OCI-LY1 (cell line): ENCODE data around the gene WSCD2.

Source experiments
- H2AFZ ChIP-seq: fragments of 200-600 bp; sonication (generic), shearing (Covaris generic); 2 replicates; pipeline ENCODE4 v1.6.0; 2014; ENCODE audit warnings: antibody characterized with exemption, mild to moderate bottlenecking, low read length
- H3F3A ChIP-seq: fragments of 200-600 bp; sonication (generic), shearing (Covaris generic); 2 replicates; pipeline ENCODE4 v1.6.0; 2014; ENCODE audit warnings: mild to moderate bottlenecking, antibody characterized with exemption, low read length, moderate library complexity; ENCODE audit not compliant: insufficient read depth
- H3K27ac ChIP-seq: fragments of 200-600 bp; sonication (generic); 2 replicates; pipeline ENCODE4 v1.5.1; 2014; ENCODE audit warnings: low read length, mixed run types, mild to moderate bottlenecking, low read depth; ENCODE audit not compliant: poor library complexity, severe bottlenecking
- H3K27me3 ChIP-seq: fragments of 200-600 bp; sonication (generic); 2 replicates; pipeline ENCODE4 v1.6.0; 2014; ENCODE audit warnings: antibody characterized with exemption, mild to moderate bottlenecking, low read length, moderate library complexity; ENCODE audit not compliant: insufficient read depth
- H3K36me3 ChIP-seq: fragments of 200-600 bp; sonication (generic); 2 replicates; pipeline ENCODE4 v1.6.1; 2014; ENCODE audit warnings: mild to moderate bottlenecking, antibody characterized with exemption, low read length, moderate library complexity, mixed read lengths; ENCODE audit not compliant: insufficient read depth
- H3K4me1 ChIP-seq: fragments of 200-600 bp; sonication (generic); 2 replicates; pipeline ENCODE4 v1.5.1; 2014; ENCODE audit warnings: mild to moderate bottlenecking, low read length, moderate library complexity; ENCODE audit not compliant: insufficient read depth, severe bottlenecking
- H3K4me2 ChIP-seq: fragments of 200-600 bp; sonication (generic), shearing (Covaris generic); 2 replicates; pipeline ENCODE4 v1.6.1; 2014; ENCODE audit warnings: low read length
- H3K4me3 ChIP-seq: fragments of 200-600 bp; sonication (generic); 2 replicates; pipeline ENCODE4 v1.5.1; 2014; ENCODE audit warnings: low read length, low read depth, mild to moderate bottlenecking, mixed read lengths; ENCODE audit not compliant: poor library complexity, severe bottlenecking
- H3K79me2 ChIP-seq: fragments of 200-600 bp; shearing (Covaris generic); 2 replicates; pipeline ENCODE4 v1.6.1; 2016; ENCODE audit warnings: mixed run types, low read length, mixed read lengths; ENCODE audit not compliant: insufficient read depth
- H3K9ac ChIP-seq: fragments of 200-600 bp; sonication (generic), shearing (Covaris generic); 2 replicates; pipeline ENCODE4 v1.6.1; 2014; ENCODE audit warnings: mild to moderate bottlenecking, low read length, mixed read lengths
- H3K9me2 ChIP-seq: fragments of 200-600 bp; sonication (generic), shearing (Covaris generic); 2 replicates; pipeline ENCODE4 v1.6.1; 2014; ENCODE audit warnings: low read depth, mild to moderate bottlenecking, low read length, mixed read lengths
- H3K9me3 ChIP-seq: fragments of 200-600 bp; shearing (Covaris generic); 2 replicates; pipeline ENCODE4 v1.6.1; 2014; ENCODE audit warnings: low read length, mixed read lengths
- H4K20me1 ChIP-seq: fragments of 200-600 bp; sonication (generic), shearing (Covaris generic); 2 replicates; pipeline ENCODE4 v1.6.0; 2016; ENCODE audit warnings: mild to moderate bottlenecking, low read length; ENCODE audit not compliant: insufficient read depth
- CTCF ChIP-seq: fragments of 200-600 bp; sonication (generic), shearing (Covaris generic); IDR thresholded peaks from 2 replicates; pipeline ENCODE4 v1.5.1; 2017; ENCODE audit warnings: mild to moderate bottlenecking, antibody characterized with exemption, low read length, moderate library complexity, mixed read lengths
- EZH2 ChIP-seq: fragments of 200-600 bp; sonication (generic), shearing (Covaris generic); IDR thresholded peaks from 2 replicates; pipeline ENCODE4 v1.8.0; 2017; ENCODE audit warnings: borderline replicate concordance, mixed run types, mild to moderate bottlenecking, antibody characterized with exemption, low read length, moderate library complexity, mixed read lengths

The WSCD2 gene

GRCh38 chr12:108109504-108109903 is 19.6 kb upstream of the WSCD2 start:
- no peaks in the 10 kb centered on the region for H4K20me1 ChIP-seq
- no peaks in the 10 kb centered on the region for H3K9me3 ChIP-seq
- H3F3A ChIP-seq, result no peaks in the 10 kb centered on the region
- TF ChIP-seq EZH2 (no peak), CTCF (no peak)
- no peaks in the 10 kb centered on the region for H3K9me2 ChIP-seq
- no peak overlapping the region for H3K4me2 ChIP-seq
- no peaks in the 10 kb centered on the region for H3K4me1 ChIP-seq
- no peak overlapping the region for H3K9ac ChIP-seq
- no peaks in the 10 kb centered on the region for H3K27me3 ChIP-seq
- H3K79me2 ChIP-seq, result no peaks in the 10 kb centered on the region
- H3K36me3 ChIP-seq, result no peaks in the 10 kb centered on the region
- H3K4me3 ChIP-seq, result no peak overlapping the region
- no peak overlapping the region for H2AFZ ChIP-seq
- no peak overlapping the region for H3K27ac ChIP-seq

GRCh38 chr12:108109954-108110353 is 19.1 kb upstream of the WSCD2 start:
- no peaks in the 10 kb centered on the region for H3K9me3 ChIP-seq
- no peak for TF ChIP-seq CTCF
- H3K9ac ChIP-seq, result no peak overlapping the region
- H4K20me1 ChIP-seq, result no peaks in the 10 kb centered on the region
- no peak overlapping the region for H3K27ac ChIP-seq
- H3K36me3 ChIP-seq, result no peaks in the 10 kb centered on the region
- no peaks in the 10 kb centered on the region for H3K27me3 ChIP-seq
- H3K4me3 ChIP-seq, result no peak overlapping the region
- no peak overlapping the region for H2AFZ ChIP-seq
- H3K79me2 ChIP-seq, result no peaks in the 10 kb centered on the region
- H3K4me2 ChIP-seq, result no peak overlapping the region
- H3F3A ChIP-seq, result no peaks in the 10 kb centered on the region
- H3K9me2 ChIP-seq, result no peaks in the 10 kb centered on the region
- no peaks in the 10 kb centered on the region for H3K4me1 ChIP-seq

GRCh38 chr12:108110844-108111243 is 18.2 kb upstream of the WSCD2 start:
- no peaks in the 10 kb centered on the region for H3K9me3 ChIP-seq
- no peak overlapping the region for H3K4me3 ChIP-seq

More at GRCh38 chr12:108110844-108111243, 18.2 kb upstream of the WSCD2 start:
- TF ChIP-seq EZH2 (no peak), CTCF (no peak)
- H3K27me3 ChIP-seq, result no peaks in the 10 kb centered on the region
- no peak overlapping the region for H3K9ac ChIP-seq
- no peaks in the 10 kb centered on the region for H3K36me3 ChIP-seq
- no peaks in the 10 kb centered on the region for H3K79me2 ChIP-seq
- no peaks in the 10 kb centered on the region for H4K20me1 ChIP-seq
- H3K27ac ChIP-seq, result no peak overlapping the region
- H3K4me1 ChIP-seq, result no peaks in the 10 kb centered on the region
- H2AFZ ChIP-seq, result no peak overlapping the region
- H3K4me2 ChIP-seq, result no peak overlapping the region
- no peaks in the 10 kb centered on the region for H3F3A ChIP-seq
- H3K9me2 ChIP-seq, result no peaks in the 10 kb centered on the region
